Tibial nerve (tissue), 4 donors: Measurements from ENCODE around the gene CNGA3. TPM values are rescaled to one million over a fixed set of nuclear protein-coding genes. Genes with fewer than 3 reads are reported as not detected.

Source experiments
- DNase-seq, 2 donors: peaks; one replicate each; pipeline ENCODE4 v3.0.0-alpha.2; 2019; ENCODE audit warnings: low spot score in 2 of 2
- H3K27ac ChIP-seq, 4 donors: fragments of 200-600 bp; sonication (generic) in 3 of 4; one replicate each; pipeline ENCODE4 v1.5.1; 2017 to 2019; ENCODE audit warnings: mild to moderate bottlenecking in 1 of 4
- H3K27me3 ChIP-seq, 2 donors: fragments of 200-600 bp; sonication (generic) in 1 of 2; one replicate each; pipeline versions ENCODE4 v1.5.1 to v1.6.0; 2017 to 2019
- H3K36me3 ChIP-seq, 3 donors: fragments of 200-600 bp; sonication (generic); one replicate each; pipeline ENCODE4 v1.5.1; 2018 to 2019
- H3K4me1 ChIP-seq, 4 donors: fragments of 200-600 bp; sonication (generic) in 3 of 4; one replicate each; pipeline ENCODE4 v1.5.1; 2017 to 2019
- H3K4me3 ChIP-seq, 4 donors: fragments of 200-600 bp; sonication (generic) in 3 of 4; one replicate each; pipeline ENCODE4 v1.5.1; 2017 to 2019; ENCODE audit warnings: mild to moderate bottlenecking in 1 of 4, moderate library complexity in 1 of 4
- H3K9me3 ChIP-seq, 4 donors: fragments of 200-600 bp; sonication (generic) in 3 of 4; one replicate each; pipeline ENCODE4 v1.5.1; 2017 to 2019
- EP300 ChIP-seq, 2 donors: sonication (generic); formaldehyde crosslinking; IDR thresholded peaks; one replicate each; pipeline ENCODE4 v1.6.1; 2017; ENCODE audit warnings: antibody characterized with exemption in 2 of 2, mild to moderate bottlenecking in 1 of 2
- POLR2A ChIP-seq, 2 donors: fragments of 450-650 bp; IDR thresholded peaks; one replicate each; pipeline ENCODE4 v1.6.1; 2017; ENCODE audit warnings: antibody characterized with exemption in 2 of 2, mild to moderate bottlenecking in 2 of 2, moderate library complexity in 2 of 2
- whole genome bisulfite sequencing, 2 donors: methylation state at CpG; one replicate each; pipeline ENCODE4 v1.1.5; 2018; 5-methylcytosine and 5-hydroxymethylcytosine counted together
- total RNA-seq, 4 donors: library from RNA; depleted of rRNA; stranded (reverse); fragments of >200 nt; gene quantifications; one replicate each; pipeline ENCODE4 v1.1.0, GENCODE V29; 2016
- TF ChIP-seq, protein P1 (sequence below), 5 experiments: fragments of 200-600 bp in 3 of 5; fragments of 450-650 bp in 2 of 5; sonication (generic) in 3 of 5; IDR thresholded peaks; one replicate each; pipeline ENCODE4 v1.5.1; 2016 to 2019; ENCODE audit warnings: antibody characterized with exemption in 5 of 5, mild to moderate bottlenecking in 3 of 5, moderate library complexity in 2 of 5

CNGA3 gene
- total RNA-seq, 4 donors from 2014 or later = 0.30 to 1.3 TPM; not detected in 2

- no peak overlapping the region for H3K4me3 ChIP-seq
- H3K36me3 ChIP-seq = no peaks in the 10 kb centered on the region
- H3K27me3 ChIP-seq = no peaks in the 10 kb centered on the region
- H3K4me1 ChIP-seq = peaks cover 0 to 3% (median 0%) of the 10 kb centered on the region in 4 donors
- no peak overlapping the region for H3K27ac ChIP-seq
- TF ChIP-seq EP300 (IDR thresholded peaks at IDR 0.05) = no peak
- TF ChIP-seq, protein P1, sequence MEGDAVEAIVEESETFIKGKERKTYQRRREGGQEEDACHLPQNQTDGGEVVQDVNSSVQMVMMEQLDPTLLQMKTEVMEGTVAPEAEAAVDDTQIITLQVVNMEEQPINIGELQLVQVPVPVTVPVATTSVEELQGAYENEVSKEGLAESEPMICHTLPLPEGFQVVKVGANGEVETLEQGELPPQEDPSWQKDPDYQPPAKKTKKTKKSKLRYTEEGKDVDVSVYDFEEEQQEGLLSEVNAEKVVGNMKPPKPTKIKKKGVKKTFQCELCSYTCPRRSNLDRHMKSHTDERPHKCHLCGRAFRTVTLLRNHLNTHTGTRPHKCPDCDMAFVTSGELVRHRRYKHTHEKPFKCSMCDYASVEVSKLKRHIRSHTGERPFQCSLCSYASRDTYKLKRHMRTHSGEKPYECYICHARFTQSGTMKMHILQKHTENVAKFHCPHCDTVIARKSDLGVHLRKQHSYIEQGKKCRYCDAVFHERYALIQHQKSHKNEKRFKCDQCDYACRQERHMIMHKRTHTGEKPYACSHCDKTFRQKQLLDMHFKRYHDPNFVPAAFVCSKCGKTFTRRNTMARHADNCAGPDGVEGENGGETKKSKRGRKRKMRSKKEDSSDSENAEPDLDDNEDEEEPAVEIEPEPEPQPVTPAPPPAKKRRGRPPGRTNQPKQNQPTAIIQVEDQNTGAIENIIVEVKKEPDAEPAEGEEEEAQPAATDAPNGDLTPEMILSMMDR (IDR thresholded peaks at IDR 0.05) = no peak
- no peak for TF ChIP-seq POLR2A (IDR thresholded peaks at IDR 0.05)
- 86 to 93% methylated on average over 15 to 17 of the region's 17 CpGs for WGBS, 2 donors
- DNase-seq = no peak
- H3K9me3 ChIP-seq = no peaks in the 10 kb centered on the region
Observed at GRCh38 chr2:98388601-98389250, 42.5 kb downstream of the CNGA3 start.

DNA sequence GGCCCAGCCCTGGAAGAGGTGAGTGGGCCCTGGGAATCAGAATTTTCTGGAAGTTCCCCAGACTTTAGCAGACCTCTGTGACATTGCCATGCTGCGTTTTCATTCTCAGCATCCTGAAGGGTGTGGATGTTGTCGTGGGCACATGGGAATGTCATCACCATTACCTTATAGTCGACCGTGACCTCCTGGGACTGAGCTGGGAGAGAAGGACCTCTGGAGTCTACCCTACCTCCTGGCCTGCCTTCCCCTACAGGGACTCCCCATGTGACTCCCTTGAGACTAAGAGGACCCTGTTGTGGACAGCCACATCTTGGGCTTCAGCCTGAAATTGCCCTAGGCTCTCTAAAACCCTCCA, 43.0 kb downstream of the CNGA3 start:
- no peak overlapping the region for H3K27ac ChIP-seq
- WGBS, 2 donors = 71 to 72% methylated on average over 4 of the region's 4 CpGs
- no peaks in the 10 kb centered on the region for H3K9me3 ChIP-seq
- H3K4me3 ChIP-seq = no peak overlapping the region
- DNase-seq = no peak
- H3K27me3 ChIP-seq = no peaks in the 10 kb centered on the region
- peaks cover 0 to 3% (median 0%) of the 10 kb centered on the region in 4 donors for H3K4me1 ChIP-seq
- TF ChIP-seq EP300 (IDR thresholded peaks at IDR 0.05) = no peak
- TF ChIP-seq, protein P1 (IDR thresholded peaks at IDR 0.05) = no peak
- TF ChIP-seq POLR2A (IDR thresholded peaks at IDR 0.05) = no peak
- H3K36me3 ChIP-seq = no peaks in the 10 kb centered on the region

- Histone ChIP-seq H3K36me3 (no peaks in the 10 kb centered on the region), H3K4me3 (no peak overlapping the region), H3K27me3 (no peaks in the 10 kb centered on the region), H3K27ac (no peak overlapping the region), H3K4me1 (no peaks in the 10 kb centered on the region), H3K9me3 (no peaks in the 10 kb centered on the region)
- TF ChIP-seq, protein P1 (IDR thresholded peaks at IDR 0.05) = no peak
- no peak for TF ChIP-seq POLR2A (IDR thresholded peaks at IDR 0.05)
- no peak for TF ChIP-seq EP300 (IDR thresholded peaks at IDR 0.05)
- WGBS, 2 donors = 82 to 85% methylated on average over 19 of the region's 19 CpGs
- no peak for DNase-seq
Observed at GRCh38 chr2:98390571-98391476, 44.6 kb downstream of the CNGA3 start.

- DNase-seq = no peak
- no peak overlapping the region for H3K4me3 ChIP-seq
- WGBS, 2 donors = 90 to 92% methylated on average over 16 to 18 of the region's 18 CpGs
Observed at GRCh38 chr2:98391581-98392270, 45.5 kb downstream of the CNGA3 start.

More at GRCh38 chr2:98391581-98392270, 45.5 kb downstream of the CNGA3 start:
- TF ChIP-seq, protein P1 (IDR thresholded peaks at IDR 0.05) = no peak
- TF ChIP-seq EP300 (IDR thresholded peaks at IDR 0.05) = no peak
- TF ChIP-seq POLR2A (IDR thresholded peaks at IDR 0.05) = no peak
- Histone ChIP-seq H3K27me3 (no peaks in the 10 kb centered on the region), H3K4me1 (no peaks in the 10 kb centered on the region), H3K36me3 (no peaks in the 10 kb centered on the region), H3K9me3 (no peaks in the 10 kb centered on the region), H3K27ac (no peak overlapping the region)
